ENCODE results near the gene ZNF597.
A peak's percentile ranks its signal among the peaks of the same experiment; 100 is the strongest.
"Not testable (repeated sequence)": the region's sequence is repeated elsewhere in the genome, so short reads cannot be mapped to it uniquely, and the experiment has no call there.

Gene ZNF597

DNA sequence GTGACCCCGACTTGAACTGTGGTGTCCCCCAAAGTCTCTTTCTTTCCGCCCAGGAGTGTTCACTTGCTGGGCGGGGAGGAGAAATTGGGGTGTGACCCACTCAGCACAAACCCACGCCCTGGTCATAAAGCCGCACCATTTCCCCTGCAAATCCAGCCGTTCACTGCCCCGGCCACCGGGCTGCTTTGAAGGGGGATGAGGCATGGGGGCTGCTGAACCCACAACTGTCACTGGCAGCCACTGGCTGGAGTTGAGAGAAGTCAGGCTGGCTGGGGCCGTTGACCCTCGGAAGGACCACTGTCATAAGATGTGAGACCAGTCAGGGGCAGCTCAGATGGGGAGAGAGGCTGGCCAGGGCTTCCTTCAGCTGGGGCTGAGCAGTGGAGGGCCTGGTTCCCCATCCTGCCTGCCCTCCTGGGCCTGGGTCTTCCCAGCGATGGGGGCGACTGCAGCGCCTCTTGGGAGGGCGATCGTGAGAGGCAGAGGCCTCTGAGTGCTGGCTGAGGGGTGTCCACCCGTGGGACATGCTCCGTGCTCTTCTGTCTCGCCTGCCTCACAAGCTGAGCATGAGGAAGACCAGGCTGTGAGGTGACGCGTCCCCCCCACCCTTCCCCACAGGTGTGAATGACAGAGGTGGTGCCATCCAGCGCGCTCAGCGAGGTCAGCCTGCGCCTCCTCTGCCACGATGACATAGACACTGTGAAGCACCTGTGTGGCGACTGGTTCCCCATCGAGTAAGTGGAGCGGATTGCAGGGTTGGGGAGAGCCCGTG lies 32.5 kb upstream of the ZNF597 start:
- DNase-seq (ENCODE audit: low read depth, low spot score), result no peak

DNA sequence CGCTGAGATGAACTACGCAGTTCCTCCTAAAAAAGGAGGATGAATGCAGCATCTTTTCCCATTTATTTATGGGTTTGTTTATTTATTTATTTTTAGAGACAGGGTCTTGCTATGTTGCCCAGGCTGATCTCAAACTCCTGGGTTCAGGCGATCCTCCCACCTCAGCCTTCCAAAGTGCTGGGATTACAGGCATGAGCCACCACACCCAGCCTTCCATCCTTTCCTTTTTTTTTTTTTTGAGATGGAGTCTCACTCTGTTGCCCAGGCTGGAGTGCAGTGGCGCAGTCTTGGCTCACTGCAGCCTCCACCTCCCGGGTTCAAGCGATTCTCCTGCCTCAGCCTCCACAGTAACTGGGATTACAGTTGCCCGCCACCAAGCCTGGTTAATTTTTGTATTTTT lies 31.6 kb upstream of the ZNF597 start:
- not testable (repeated sequence) for DNase-seq (ENCODE audit: low read depth, low spot score)

DNA sequence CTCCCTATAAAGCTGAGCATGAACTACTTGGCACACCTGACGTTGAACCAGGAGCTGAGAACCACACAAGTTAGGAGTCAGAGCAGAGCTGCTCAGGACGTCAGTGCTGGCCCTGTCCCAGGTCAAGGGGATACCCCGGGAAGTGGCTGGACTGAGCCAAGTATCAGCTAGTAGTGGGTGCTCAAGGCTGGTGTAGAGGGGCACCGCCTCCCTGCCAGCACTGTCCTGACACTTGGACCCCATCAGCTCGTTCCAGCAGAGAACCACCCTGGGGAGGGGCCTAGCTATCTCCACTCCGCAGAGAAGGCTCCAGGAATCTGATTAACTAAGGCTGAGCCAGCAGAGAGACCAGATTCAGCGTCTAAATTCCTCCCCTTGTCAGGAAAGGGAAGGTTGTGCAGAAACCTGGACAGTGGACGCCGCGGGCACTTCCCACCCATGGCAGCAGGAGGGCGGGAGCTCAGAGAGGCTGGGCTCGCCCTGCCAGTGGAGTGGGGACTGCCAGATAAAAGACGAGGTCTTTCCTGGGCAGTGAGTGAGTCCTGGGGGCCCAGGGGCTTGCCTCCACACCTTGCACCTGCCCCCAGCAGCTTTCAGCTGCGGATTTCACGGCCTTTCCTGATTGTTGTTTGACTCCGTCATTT lies 31.0 kb upstream of the ZNF597 start:
- DNase-seq (ENCODE audit: low read depth, low spot score), result no peak

DNA sequence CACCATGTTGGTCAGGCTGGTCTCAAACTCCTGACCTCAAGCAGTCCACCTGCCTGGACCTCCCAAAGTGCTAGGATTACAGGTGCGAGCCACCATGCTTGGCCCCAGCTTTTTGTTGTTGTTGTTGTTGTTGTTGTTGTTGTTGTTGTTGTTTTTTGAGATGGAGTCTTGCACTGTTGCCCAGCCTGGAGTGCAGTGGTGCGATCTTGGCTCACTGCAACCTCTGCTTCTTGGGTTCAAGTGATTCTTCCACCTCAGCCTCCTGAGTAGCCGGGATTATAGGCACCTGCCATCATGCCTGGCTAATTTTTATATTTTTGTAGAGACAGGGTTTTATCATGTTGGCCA lies 30.3 kb upstream of the ZNF597 start:
- DNase-seq (ENCODE audit: low read depth, low spot score), result not testable (repeated sequence)

DNA sequence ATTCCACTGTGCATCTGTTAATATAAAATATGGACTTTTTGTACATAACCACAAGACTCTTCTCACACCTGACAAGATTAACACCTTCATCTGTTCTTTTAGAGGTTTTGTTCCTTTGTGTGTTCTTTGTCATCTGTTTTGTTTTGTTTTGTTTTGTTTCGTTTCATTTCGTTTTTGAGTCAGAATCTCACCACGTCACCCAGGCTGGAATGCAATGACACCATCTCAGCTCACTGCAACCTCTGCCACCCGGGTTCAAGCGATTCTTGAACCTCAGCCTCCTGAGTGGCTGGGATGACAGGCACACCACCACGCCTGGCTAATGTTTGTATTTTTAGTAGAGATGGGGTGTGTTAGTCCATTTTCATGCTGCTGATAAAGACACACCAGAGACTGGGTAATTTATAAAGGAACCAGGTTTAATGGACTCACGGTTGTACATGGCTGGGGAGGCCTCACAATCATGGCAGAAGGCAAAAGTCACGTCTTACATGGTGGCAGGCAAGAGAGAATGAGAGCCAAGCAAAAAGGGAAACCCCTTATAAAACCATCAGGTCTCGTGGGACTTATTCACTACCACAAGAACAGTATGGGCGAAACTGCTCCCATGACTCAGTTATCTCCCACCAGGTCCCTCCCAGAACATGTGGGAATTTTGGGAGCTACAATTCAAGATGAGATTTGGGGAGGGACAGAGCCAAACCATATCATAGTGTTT lies 29.7 kb upstream of the ZNF597 start:
- no peak for DNase-seq (ENCODE audit: low read depth, low spot score)

DNA sequence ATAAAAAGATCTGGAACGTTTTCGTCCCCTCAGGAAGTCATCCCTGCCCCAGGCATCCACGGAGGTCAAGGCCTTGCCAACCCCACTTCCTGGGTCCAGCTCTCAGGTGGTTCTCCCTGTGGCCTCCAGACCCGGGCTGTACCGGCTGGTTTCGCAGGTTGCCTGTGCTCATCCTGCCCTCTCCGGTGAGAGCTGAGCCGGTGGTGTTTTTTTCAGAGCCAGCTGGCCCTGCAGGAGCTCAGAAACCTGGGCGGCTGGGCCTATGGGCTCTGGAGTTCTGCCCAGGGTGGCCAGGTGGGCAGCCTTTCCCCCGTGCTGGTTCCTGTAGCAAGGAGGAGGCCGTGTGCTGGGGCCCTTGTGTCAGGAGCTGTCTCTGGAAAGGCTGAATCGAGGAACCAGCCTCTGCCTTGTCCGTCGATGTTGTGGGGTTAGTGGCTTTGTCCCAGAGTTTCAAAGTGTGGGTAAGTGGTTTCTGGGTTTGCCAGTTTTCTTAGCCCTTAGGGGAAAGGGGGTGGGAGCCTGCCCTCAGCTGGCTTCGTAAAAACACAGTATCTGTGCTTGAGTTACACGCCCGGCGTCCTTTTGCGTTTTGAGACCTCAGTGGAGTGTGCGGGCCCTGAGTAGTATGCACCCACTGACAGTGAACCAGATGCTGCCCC lies 28.3 kb upstream of the ZNF597 start:
- DNase-seq (ENCODE audit: low read depth, low spot score), result no peak

DNA sequence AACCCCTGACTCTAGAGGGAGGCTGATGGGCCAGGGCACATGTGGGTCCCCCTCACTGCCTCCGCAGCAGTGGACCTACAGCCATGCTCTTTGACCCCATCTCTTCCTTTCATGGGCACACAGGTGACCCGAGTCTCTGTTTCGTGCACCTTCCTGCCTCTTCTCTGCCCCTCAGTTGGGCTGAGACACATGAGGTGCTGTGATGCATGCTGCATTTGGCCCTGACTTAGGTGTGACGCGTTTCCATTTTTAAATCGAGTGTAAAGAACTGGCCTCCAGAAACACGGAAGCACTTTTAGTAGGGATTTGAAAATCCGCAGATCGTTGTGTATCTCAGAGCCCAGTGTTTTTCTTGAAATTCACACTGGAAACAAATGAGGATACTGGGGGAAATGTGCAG lies 27.4 kb upstream of the ZNF597 start:
- DNase-seq (ENCODE audit: low read depth, low spot score), result no peak

DNA sequence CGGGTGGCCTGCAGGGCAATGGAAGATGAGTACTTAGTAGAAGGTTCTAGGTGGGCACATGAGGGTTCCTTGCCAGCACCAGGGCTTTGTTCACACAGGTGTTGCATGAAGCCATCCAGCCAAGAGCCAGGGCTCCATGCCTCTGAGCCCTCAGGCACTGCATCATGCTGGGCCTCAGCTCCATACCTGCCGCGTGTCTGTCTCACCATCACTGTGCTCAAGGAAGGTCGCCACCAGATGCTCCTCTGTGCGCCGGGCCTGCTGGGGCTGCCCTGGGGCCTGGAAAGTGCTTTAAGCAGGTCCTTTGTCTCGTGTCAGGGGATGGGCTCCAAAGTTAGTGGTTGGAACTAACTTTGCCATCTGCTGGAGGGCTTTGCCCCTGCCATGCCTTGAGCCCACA lies 26.4 kb upstream of the ZNF597 start:
- no peak for DNase-seq (ENCODE audit: low read depth, low spot score)

DNA sequence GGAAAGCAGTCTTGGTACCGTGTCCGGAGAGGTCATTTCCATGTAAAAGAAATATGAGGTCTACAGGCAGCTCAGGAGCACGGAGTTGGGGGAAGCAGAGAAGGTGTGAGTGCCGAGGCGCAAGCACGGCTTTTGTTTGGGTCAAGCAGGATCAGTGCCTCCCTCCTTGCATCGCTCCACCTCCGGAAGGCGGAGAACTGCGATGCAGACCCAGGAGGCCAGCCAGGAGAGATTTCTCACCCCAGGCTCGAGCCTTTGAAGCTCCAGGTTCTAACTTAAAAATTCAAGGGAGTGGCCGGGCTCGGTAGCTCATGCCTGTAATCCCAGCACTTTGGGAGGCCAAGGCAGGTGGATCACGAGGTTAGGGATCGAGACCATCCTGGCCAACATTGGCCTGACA lies 25.2 kb upstream of the ZNF597 start:
- DNase-seq (ENCODE audit: low read depth, low spot score), result no peak

DNA sequence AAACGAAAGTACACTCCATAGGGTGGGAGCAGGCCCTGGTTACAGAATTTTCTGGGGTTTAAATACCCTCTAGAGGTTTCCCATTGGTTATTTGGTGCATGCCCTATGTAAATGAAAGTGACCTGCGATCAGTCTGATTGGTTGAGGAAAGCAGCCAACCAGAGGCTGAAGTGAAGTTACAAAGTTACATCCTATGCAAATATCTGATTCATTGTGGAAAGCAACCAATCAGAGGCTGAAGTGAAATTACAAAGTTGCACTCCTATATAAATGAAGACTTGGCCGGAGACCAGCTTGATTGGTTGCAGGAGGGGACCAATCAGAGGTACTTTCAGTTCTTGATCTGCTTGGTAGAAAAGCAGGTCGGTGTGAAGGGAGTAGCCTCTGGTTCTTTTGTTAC lies 24.6 kb upstream of the ZNF597 start:
- DNase-seq (ENCODE audit: low read depth, low spot score), result no peak

DNA sequence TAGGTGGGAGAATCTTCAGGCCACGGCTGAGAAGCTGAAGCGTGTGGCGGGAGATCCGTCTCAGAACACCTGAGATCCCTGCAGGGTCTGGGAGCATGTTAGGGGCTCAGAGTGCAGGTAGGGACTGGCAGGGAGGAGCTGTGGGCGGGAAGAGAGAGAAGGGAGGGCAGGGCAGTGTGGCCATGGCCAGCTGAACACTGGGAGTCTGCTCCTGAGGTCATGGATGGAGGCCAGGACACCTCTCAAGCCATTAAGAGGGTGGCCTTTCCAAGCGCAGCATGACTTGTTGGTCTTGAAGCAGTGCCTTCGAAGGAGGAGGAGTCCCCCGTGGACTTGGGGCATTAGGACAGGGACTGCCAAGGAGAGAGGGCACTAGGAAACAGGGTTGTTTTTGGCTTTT lies 23.9 kb upstream of the ZNF597 start:
- no peak for DNase-seq (ENCODE audit: low read depth, low spot score)

DNA sequence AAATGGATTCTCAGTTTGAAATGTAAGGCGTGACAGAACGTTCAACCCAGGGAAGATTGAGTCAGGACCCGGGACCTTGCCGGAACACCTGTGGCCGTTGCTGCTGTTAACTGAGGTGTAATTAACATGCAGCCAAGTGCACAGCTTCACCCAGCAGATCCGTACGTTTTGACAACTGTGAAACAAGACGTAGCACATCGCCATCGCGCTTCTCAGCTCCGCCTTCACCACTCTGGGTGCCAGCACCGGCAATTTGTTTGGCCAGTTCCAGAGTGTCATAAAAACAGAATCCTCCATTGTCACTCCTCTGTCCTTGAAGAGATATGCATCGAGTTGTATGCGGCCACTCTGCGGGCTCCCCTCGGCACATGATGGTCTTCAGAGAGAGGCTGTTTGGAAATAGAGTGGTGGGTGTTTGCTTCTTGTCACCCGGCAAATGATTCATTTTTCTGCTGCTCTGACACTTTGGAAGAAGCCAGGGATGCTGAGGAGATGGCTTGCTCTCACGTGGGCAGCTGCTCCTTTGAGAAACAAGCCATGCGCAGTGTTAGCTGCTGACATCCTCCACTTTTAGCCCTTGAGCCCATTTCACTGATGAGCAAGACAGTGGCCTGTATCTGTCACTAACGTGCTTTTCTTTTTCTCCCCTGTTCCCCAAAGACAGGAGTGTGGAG lies 22.7 kb upstream of the ZNF597 start:
- DNase-seq (ENCODE audit: low read depth, low spot score), result no peak

DNA sequence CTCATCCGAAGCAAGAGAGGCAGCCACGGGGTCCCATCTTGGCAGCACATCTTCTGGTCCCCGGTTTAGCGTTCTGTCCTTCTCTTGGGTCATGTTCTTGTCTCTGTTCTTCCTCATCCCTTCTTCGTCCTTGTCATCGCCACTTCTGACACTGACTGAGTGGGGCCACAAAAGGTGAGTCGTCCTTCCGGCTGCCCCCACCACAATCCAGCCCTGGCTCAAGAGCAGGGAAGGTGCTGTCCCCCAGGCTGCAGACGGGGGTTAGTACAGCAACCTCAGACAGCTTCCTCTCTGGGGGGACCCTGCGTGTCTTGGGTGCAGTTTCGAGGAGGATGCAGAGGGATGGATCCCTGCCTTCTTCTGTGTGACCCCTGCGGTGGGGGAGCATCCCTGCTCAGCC lies 22.0 kb upstream of the ZNF597 start:
- DNase-seq (ENCODE audit: low read depth, low spot score), result no peak

DNA sequence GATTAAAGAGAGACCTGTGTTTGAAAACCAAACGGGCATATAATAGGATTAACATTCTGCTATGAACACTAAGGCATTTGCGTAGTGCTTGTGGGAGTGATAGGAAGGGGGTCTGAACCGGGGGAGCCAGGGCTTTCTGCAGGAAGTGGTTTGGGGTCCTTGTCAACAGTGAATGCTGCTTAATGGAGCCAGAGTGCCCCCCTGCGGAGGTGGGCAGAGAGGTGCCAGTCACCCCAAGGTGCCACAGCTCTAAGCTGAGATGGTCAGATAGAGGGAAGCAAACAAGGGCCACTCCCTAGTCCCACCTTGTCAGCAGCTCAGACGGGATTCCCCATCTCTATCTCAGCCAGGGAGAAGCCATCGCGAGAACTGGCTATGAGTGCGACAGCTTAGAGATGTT lies 17.8 kb upstream of the ZNF597 start:
- DNase-seq (ENCODE audit: low read depth, low spot score), result no peak

DNA sequence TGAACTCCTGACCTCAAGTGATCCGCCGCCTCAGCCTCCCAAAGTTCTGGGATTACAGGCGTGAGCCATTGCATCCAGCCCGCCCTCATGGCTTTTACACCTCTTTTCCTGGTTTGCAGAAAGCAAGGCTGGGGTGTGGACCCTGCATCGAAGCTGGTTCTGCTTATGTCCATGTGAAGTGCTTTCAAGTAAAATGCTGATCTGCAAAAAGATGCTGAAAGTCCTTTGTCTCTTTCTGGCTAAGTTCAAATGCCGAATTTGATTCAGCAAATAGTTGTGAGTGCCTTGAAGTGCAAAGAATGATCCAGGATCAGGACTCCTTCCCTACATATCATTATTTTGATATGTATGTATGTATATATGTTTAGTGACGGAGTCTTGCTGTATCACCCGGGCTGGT lies 17.3 kb upstream of the ZNF597 start:
- DNase-seq (ENCODE audit: low read depth, low spot score), result no peak

DNA sequence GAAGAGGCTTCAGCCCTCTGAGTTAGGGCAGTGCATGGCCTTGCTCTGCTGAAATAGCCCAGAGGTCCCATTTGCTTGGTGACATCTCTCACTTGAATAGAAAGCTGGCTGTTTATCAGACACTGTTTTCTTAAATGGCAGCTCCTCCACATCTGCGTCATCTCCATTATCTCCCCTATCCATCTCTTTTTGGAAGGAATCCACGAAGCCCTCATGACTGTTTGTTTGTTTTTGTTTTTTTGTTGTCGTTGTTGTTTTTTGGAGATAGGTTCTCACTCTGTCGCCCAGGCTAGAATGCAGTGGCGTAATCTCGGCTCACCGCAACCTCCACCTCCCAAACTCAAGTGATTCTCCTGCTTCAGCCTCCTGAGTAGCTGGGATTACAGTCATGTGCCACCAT lies 16.8 kb upstream of the ZNF597 start:
- no peak for DNase-seq (ENCODE audit: low read depth, low spot score)

DNA sequence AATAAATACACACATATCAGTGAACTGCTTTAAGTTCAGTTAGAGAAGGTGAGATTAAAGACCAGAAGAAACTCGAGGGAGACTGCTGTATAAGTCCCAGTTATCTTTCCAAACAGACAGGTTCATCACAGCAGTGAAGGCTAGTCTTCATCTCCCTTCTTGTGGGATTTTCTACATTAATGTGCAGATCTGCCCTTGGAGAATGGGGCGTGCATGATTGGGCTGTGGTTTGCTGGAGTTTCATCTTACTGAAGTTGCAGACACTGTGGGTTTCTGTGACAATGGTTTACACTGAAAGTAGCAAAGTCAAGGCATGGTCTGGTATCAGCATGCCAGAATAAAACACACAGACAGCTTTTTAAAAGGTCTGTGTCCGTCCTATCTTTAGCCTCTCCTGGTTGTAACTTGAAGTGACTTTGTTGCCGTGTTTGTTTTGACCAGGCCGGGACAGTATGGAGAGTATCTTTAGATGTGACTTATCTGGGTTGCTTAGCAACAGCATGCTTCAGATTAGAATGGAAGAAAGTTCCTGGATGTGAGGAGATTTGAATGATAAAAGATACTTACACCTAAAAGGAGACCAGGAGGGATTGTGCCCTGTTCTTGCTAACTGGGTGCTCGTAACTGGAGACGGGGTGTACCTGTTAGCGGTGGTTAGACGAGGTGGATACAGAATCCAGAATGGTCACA lies 16.2 kb upstream of the ZNF597 start:
- DNase-seq (ENCODE audit: low read depth, low spot score), result no peak

DNA sequence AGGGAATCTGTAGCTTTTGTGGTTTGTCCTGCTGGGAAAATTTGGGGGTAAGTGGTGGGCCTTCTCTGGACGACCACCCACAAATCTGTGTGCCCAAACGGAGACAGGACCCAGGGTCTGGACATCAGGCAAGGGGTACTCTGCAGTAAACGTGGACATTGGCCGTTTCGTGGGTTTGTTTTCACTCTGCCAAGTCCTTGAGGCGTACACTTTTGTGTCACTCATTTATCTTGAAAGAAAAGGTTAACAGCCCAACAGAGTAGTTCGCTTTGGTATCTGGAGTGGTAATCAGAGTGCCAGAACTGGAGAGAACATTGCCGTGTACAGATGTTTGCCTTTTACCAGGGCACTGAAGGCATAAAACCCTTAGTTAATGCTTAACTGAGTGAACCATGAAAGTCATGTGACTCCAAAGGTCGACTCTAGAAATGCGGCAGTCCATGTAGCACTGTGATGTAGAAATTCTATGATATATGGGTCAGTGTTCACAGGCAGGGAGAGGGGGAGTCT lies 15.6 kb upstream of the ZNF597 start:
- no peak for DNase-seq (ENCODE audit: low read depth, low spot score)

DNA sequence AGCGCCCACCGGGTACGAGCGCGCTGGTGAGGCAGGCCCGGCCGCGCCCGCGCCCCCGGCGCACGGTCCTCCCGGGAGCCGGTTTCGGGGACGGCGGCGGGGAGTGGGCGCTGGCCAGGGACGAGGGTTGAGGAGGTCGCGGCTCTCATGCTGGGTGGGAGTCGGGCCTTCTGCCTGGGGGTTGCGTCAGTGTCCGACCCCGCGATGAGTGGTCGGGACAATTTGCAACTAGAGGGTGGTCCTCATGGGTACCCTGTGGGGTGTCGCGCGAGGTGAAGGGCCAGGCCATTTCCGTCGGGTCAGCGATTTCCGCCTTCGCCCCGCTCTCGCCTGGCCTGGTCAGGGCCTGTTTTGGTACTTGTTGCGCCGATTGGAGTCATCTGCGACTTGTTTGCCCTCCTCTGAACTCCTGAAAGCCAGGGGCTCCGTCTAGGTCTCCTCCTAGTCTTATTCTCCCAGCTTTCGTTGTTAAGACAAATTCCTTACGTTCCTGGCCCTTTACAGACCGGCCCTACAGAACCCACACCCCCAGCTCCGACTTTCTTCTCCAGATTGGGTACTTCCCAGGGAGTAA lies 15.1 kb upstream of the ZNF597 start:
- no peak for DNase-seq (ENCODE audit: low read depth, low spot score)

DNA sequence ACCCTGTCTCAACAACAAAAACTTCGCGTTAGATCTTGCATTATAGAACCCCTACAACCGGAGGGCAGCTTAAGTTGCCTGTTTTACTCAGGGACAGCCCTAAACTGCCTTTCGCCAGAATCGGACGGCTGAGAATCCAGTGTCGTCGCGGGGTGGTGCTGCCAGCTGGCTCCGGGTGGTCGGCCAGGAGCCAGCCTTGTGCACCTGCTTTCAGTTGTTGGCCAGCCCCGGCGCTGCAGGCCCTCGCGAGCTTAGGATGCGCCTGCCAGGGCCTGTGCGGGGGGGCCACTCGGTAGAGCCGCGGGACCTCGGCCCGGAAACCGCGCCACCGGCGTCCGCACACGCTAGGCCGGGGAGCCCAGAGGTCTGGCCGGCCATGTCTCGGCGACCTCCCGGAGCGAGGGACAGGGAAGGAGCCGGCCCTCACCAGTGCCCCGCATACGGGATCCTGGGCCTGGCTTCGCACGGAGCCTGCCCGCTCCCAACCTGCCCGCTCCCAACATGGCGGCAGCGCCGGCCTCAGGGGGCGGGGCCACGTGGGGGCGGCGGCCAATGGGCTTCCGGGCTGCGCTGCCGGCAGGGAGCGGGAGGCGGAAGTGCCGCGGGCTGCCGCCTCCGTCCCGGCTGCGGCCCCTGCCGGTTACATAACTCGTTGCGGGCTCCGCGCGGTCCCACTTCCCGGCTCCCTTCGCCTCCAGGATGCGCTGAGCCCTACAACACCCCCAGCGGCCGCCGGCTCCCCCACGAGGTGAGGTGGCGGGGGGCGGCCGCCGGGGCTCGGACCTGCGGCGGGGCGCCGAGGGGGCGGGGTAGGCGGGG lies 14.3 kb upstream of the ZNF597 start:
- DNase-seq (ENCODE audit: low read depth, low spot score), result peak; percentile 56

All from smooth muscle cell of the brain vasculature (primary cell).